Stomach (tissue), 4 donors: ENCODE measurements around the gene TFB1M.

Experiments
- CTCF ChIP-seq, 7 experiments: fragments of 450-650 bp in 4 of 7; fragments of 200-600 bp in 3 of 7; sonication (generic) in 3 of 7; IDR thresholded peaks; one replicate each; pipeline ENCODE4 v1.5.1; 2016 to 2019; ENCODE audit warnings: antibody characterized with exemption in 7 of 7, control low read depth in 2 of 7, mild to moderate bottlenecking in 1 of 7
- POLR2A ChIP-seq, 4 donors: fragments of 450-650 bp; IDR thresholded peaks; one replicate each; pipeline ENCODE4 v1.6.1; 2016; ENCODE audit warnings: antibody characterized with exemption in 4 of 4, control low read depth in 2 of 4, mild to moderate bottlenecking in 1 of 4, moderate library complexity in 1 of 4
- POLR2AphosphoS5 ChIP-seq, 3 donors: sonication (generic); formaldehyde crosslinking; IDR thresholded peaks; one replicate each; pipeline ENCODE4 v1.6.1; 2016; ENCODE audit warnings: antibody characterized with exemption in 3 of 3

GRCh38 chr6:155215906-155216305 lies 98.4 kb downstream of the TFB1M start:
- TF ChIP-seq CTCF (IDR thresholded peaks at IDR 0.05) (no peak), POLR2A (IDR thresholded peaks at IDR 0.05) (no peak), POLR2AphosphoS5 (IDR thresholded peaks at IDR 0.05) (no peak)
